Gastrocnemius medialis (tissue), 4 donors: ENCODE results near the gene MMP2. TPM values are rescaled to one million over a fixed set of nuclear protein-coding genes. Genes with fewer than 3 reads are reported as not detected.
A peak's percentile ranks its signal among the peaks of the same experiment; 100 is the strongest.

Source experiments
- ATAC-seq, 2 donors: fragments of 150-250 bp; one replicate each; pipeline ENCODE4 v1.9.1; 2016
- DNase-seq, 2 donors: peaks; one replicate each; pipeline ENCODE4 v3.0.0-alpha.2; 2019
- H3K27ac ChIP-seq, 4 donors: fragments of 200-600 bp; sonication (generic); 1 replicate in 1 of 4; 2 replicates in 3 of 4; pipeline ENCODE4 v1.5.1; 2016 to 2018; ENCODE audit warnings: mild to moderate bottlenecking in 2 of 4, moderate library complexity in 1 of 4
- H3K27me3 ChIP-seq, 3 donors: fragments of 200-600 bp; sonication (generic) in 2 of 3; 1 replicate in 1 of 3; 2 replicates in 2 of 3; pipeline versions ENCODE4 v1.5.1 to v1.6.0; 2016 to 2019; ENCODE audit warnings: mild to moderate bottlenecking in 1 of 3, moderate library complexity in 1 of 3
- H3K36me3 ChIP-seq, 2 donors: fragments of 200-600 bp; sonication (generic) in 1 of 2; one replicate each; pipeline ENCODE4 v1.5.1; 2017 to 2018
- H3K4me1 ChIP-seq, 2 donors: fragments of 200-600 bp; sonication (generic) in 1 of 2; one replicate each; pipeline ENCODE4 v1.5.1; 2016 to 2017; ENCODE audit warnings: mild to moderate bottlenecking in 2 of 2
- H3K4me3 ChIP-seq, 4 donors: fragments of 200-600 bp; sonication (generic) in 3 of 4; 1 replicate in 1 of 4; 2 replicates in 3 of 4; pipeline ENCODE4 v1.5.1; 2016 to 2019; ENCODE audit warnings: mild to moderate bottlenecking in 2 of 4
- H3K9me3 ChIP-seq, 3 donors: fragments of 200-600 bp; sonication (generic) in 2 of 3; 1 replicate in 1 of 3; 2 replicates in 2 of 3; pipeline ENCODE4 v1.5.1; 2016 to 2019
- POLR2A ChIP-seq, 2 donors: fragments of 450-650 bp; IDR thresholded peaks; one replicate each; pipeline ENCODE4 v1.6.1; 2017; ENCODE audit warnings: antibody characterized with exemption in 2 of 2, mild to moderate bottlenecking in 2 of 2, moderate library complexity in 2 of 2
- in situ Hi-C, 4 donors: fragments of 200-750 bp; cut with MboI; loops; one replicate each; pipeline versions ENCODE4 v1.15.0 to v1.8.0; 2017; ENCODE audit warnings: low sequenced_read_pairs in 4 of 4
- intact Hi-C: fragments of 100-400 bp; cut with DNase I; formaldehyde crosslinking; loops from one replicate; pipeline ENCODE4 v1.15.1; 2023; ENCODE audit warnings: low total_unique reads
- total RNA-seq, 4 donors: library from RNA; depleted of rRNA; stranded (reverse); fragments of >200 nt; gene quantifications; one replicate each; pipeline versions ENCODE4 v1.1.0 to v1.2.3, GENCODE V29; 2016
- TF ChIP-seq, protein P1 (sequence below), 5 experiments: fragments of 450-650 bp in 3 of 5; fragments of 200-600 bp in 2 of 5; sonication (generic) in 2 of 5; IDR thresholded peaks in 4 of 5; conservative IDR thresholded peaks in 1 of 5; 1 replicate in 4 of 5; 2 replicates in 1 of 5; pipeline ENCODE4 v1.5.1; 2016 to 2019; ENCODE audit warnings: antibody characterized with exemption in 5 of 5, mild to moderate bottlenecking in 3 of 5, moderate library complexity in 3 of 5

Gene MMP2
- total RNA-seq, 4 donors from 2014 or later, result 26.6 to 119 (median 55.6) TPM

DNA sequence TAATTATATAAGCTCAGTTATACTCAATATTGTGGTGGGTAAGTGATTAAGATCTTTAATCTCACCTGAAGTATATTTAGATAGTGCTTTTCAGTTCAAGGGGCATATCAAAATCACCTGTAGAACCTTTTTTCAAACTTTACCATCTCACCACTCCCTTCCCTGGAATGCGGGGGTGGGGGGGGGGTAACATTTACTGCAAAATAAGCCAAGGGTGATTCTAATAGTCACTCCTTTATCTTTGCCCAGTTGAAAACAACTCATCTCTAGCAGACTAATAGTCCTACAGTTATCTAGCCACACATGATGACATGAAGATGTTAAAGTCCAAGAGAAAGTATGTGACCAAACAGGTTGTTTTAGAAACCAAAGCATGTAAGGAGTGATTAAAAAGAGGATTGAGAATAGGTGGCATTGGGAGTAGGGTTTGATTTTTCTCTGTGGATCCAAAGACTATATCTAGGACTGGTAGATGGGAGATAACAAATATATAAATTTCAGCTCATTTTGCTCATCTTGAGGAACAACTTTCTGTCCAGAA, 51.4 kb downstream of the MMP2 start:
- no peaks in the 10 kb centered on the region for H3K36me3 ChIP-seq
- DNase-seq (no peak), ATAC-seq (no peak)
- intact Hi-C loops, result no loop called here
- no peak overlapping the region for H3K27ac ChIP-seq
- no peak overlapping the region for H3K4me3 ChIP-seq
- in situ Hi-C loops, result no loop called here
- no peaks in the 10 kb centered on the region for H3K4me1 ChIP-seq
- H3K9me3 ChIP-seq, result no peaks in the 10 kb centered on the region
- no peaks in the 10 kb centered on the region for H3K27me3 ChIP-seq
- TF ChIP-seq, protein P1, sequence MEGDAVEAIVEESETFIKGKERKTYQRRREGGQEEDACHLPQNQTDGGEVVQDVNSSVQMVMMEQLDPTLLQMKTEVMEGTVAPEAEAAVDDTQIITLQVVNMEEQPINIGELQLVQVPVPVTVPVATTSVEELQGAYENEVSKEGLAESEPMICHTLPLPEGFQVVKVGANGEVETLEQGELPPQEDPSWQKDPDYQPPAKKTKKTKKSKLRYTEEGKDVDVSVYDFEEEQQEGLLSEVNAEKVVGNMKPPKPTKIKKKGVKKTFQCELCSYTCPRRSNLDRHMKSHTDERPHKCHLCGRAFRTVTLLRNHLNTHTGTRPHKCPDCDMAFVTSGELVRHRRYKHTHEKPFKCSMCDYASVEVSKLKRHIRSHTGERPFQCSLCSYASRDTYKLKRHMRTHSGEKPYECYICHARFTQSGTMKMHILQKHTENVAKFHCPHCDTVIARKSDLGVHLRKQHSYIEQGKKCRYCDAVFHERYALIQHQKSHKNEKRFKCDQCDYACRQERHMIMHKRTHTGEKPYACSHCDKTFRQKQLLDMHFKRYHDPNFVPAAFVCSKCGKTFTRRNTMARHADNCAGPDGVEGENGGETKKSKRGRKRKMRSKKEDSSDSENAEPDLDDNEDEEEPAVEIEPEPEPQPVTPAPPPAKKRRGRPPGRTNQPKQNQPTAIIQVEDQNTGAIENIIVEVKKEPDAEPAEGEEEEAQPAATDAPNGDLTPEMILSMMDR (IDR thresholded peaks at IDR 0.05 in 4 of 5, conservative IDR thresholded peaks at IDR 0.05 in 1 of 5), result no peak
- no peak for TF ChIP-seq POLR2A (IDR thresholded peaks at IDR 0.05)

DNA sequence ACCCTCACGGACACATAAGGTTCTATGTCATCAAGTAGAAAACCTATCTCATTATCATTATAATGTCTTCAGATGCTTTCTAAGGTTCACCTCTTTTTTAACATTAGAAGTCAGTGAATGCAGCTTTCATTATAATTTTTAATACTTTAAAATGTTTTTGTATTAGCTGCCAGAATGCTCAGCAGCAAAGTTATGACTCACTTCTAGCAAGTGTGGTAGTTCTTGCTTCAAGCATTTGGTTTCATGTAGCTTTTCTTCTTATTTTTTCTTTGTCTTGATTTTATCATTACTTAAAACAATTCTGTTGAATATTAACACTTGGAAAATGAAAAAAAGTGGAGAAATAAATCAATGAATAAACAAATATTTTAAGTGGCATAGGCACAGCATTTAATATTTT, 53.2 kb downstream of the MMP2 start:
- no peaks in the 10 kb centered on the region for H3K9me3 ChIP-seq
- no peaks in the 10 kb centered on the region for H3K4me1 ChIP-seq
- no peak overlapping the region for H3K27ac ChIP-seq
- in situ Hi-C loops, result no loop called here
- DNase-seq (no peak), ATAC-seq (no peak)
- TF ChIP-seq, protein P1 (IDR thresholded peaks at IDR 0.05 in 4 of 5, conservative IDR thresholded peaks at IDR 0.05 in 1 of 5), result no peak
- no peak for TF ChIP-seq POLR2A (IDR thresholded peaks at IDR 0.05)
- no peaks in the 10 kb centered on the region for H3K36me3 ChIP-seq
- intact Hi-C loops, result no loop called here
- H3K4me3 ChIP-seq, result no peak overlapping the region
- H3K27me3 ChIP-seq, result no peaks in the 10 kb centered on the region

DNA sequence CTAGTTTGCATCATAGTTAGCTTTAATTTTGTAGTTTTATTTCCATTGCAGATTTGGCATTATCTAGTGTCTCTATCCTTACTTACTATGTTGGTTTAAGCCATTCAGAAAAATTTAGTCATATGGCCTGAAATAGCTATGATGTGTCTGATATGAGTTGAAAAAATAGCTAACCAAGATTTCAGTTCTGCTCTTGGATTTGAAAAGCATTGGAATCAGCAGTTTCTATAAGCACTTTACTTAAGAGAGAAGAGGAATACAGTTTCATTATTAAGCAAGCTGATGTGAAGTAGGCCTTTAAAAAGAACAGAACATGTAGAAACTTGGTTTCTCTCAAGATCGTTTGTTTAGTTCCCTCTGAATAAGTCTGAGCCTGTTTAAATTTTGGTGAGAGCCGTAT, 55.8 kb downstream of the MMP2 start:
- Histone ChIP-seq H3K4me1 (no peaks in the 10 kb centered on the region), H3K36me3 (no peaks in the 10 kb centered on the region), H3K9me3 (no peaks in the 10 kb centered on the region), H3K4me3 (no peak overlapping the region), H3K27ac (no peak overlapping the region), H3K27me3 (no peaks in the 10 kb centered on the region)
- TF ChIP-seq POLR2A (IDR thresholded peaks at IDR 0.05), result no peak
- TF ChIP-seq, protein P1 (IDR thresholded peaks at IDR 0.05 in 4 of 5, conservative IDR thresholded peaks at IDR 0.05 in 1 of 5), result no peak
- in situ Hi-C loops, result no loop called here
- no peak for DNase-seq
- intact Hi-C loops, result no loop called here
- ATAC-seq, result no peak

DNA sequence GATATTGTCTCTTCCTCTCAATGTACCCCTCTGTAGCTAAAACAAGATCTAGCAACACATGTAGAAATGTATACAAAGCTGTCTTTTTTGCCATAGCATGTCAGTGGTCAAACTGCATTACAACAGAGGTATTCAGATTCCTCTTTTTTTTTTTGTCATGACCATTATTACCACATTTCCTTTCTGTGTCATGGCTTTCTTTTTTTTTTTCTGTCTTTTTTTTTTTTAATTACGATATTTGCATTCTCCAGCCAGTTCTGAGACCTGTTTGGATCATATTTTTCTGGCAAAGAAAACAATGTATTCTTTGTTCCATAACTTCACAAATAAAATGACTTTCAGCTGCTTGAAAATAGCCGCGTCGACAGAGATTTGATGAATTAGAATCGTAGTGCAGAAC, 60.1 kb downstream of the MMP2 start:
- in situ Hi-C loops (no loop called here), intact Hi-C loops (no loop called here)
- no peaks in the 10 kb centered on the region for H3K9me3 ChIP-seq
- ATAC-seq, result no peak
- DNase-seq, result no peak
- H3K4me3 ChIP-seq, result no peak overlapping the region
- peak overlapping the region in 2 of 4 donors; percentile 14 to 35 for H3K27ac ChIP-seq
- no peaks in the 10 kb centered on the region for H3K27me3 ChIP-seq
- TF ChIP-seq, protein P1 (IDR thresholded peaks at IDR 0.05 in 4 of 5, conservative IDR thresholded peaks at IDR 0.05 in 1 of 5), result no peak
- no peak for TF ChIP-seq POLR2A (IDR thresholded peaks at IDR 0.05)
- H3K4me1 ChIP-seq, result peaks cover 0 to 4% of the 10 kb centered on the region in 2 donors
- no peaks in the 10 kb centered on the region for H3K36me3 ChIP-seq

DNA sequence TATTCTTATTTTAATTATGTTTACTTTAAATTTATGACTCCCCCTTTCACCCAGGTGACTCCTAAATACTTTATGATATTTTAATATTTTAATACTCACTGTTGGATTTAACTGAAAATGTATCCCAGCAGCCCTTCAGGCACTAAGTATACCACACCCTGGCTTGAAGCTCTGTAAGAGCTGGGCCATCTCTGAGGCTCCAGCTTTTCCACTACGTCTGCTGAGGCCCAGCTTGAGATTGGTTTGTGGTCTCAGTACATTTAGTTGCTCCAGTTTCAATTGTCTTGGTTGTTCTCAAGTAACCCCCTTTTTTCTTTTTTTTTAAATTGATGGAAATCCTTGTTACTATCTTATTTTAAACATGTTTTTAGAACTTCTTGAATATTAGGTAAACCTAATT, 60.5 kb downstream of the MMP2 start:
- intact Hi-C loops (no loop called here), in situ Hi-C loops (no loop called here)
- TF ChIP-seq POLR2A (IDR thresholded peaks at IDR 0.05), result no peak
- TF ChIP-seq, protein P1 (IDR thresholded peaks at IDR 0.05 in 4 of 5, conservative IDR thresholded peaks at IDR 0.05 in 1 of 5), result no peak
- no peaks in the 10 kb centered on the region for H3K9me3 ChIP-seq
- peak overlapping the region in 2 of 4 donors; percentile 26 to 30 for H3K27ac ChIP-seq
- no peak overlapping the region for H3K4me3 ChIP-seq
- no peaks in the 10 kb centered on the region for H3K36me3 ChIP-seq
- DNase-seq (no peak), ATAC-seq (no peak)
- H3K4me1 ChIP-seq, result peaks cover 0 to 4% of the 10 kb centered on the region in 2 donors
- H3K27me3 ChIP-seq, result no peaks in the 10 kb centered on the region
